ENCODE data around the gene KLC1. TPM values are rescaled to one million over a fixed set of nuclear protein-coding genes. Genes with fewer than 3 reads are reported as not detected.

KLC1 gene
- total and polyA plus RNA-seq, 10 of the 15 experiments (the other 5 are each of a cell fraction or from before 2014, with no cell fraction given), result 5.5 to 137 (median 76.1) TPM

- TF ChIP-seq TAF1 (IDR thresholded peaks at IDR 0.05; ENCODE audit: borderline replicate concordance, low read depth, low read length) (no peak), MAX (IDR thresholded peaks at IDR 0.05; ENCODE audit: low read depth, low read length) (no peak), ZNF217 (IDR thresholded peaks at IDR 0.05) (no peak), ZNF207 (IDR thresholded peaks at IDR 0.05; ENCODE audit: borderline replicate concordance) (no peak), POLR2A (IDR thresholded peaks at IDR 0.05; ENCODE audit: low read depth, low read length) (no peak), CREB1 (IDR thresholded peaks at IDR 0.05; ENCODE audit: low read depth) (no peak), NR2C1 (IDR thresholded peaks at IDR 0.05) (no peak), RAD21 (IDR thresholded peaks at IDR 0.05; ENCODE audit: insufficient read depth, low read depth, low read length) (no peak), PBX3 (IDR thresholded peaks at IDR 0.05; ENCODE audit: insufficient replicate concordance, low read depth, low read length) (no peak), FOS (IDR thresholded peaks at IDR 0.05; ENCODE audit: borderline replicate concordance, extremely low read depth, insufficient read length) (no peak), SMARCA5 (IDR thresholded peaks at IDR 0.05) (no peak)
- Histone ChIP-seq H2AFZ (ENCODE audit: control insufficient read depth, low read depth, low read length) (no peak overlapping the region), H3K36me3 (ENCODE audit: control insufficient read depth in 2 of 2, insufficient read depth in 2 of 2, low read length in 1 of 2) (peaks cover 4 to 8% of the 10 kb centered on the region in 2 experiments), H3K9ac (ENCODE audit: control insufficient read depth, insufficient read depth, low read length) (no peak overlapping the region), H4K20me1 (ENCODE audit: control insufficient read depth, insufficient read depth) (peaks cover 3% of the 10 kb centered on the region; the same call in 1 of the 2 replicates), H3K4me2 (ENCODE audit: control insufficient read depth, insufficient read depth) (no peak overlapping the region), H3K79me2 (ENCODE audit: control insufficient read depth, insufficient read depth, low read length) (peaks cover 39% of the 10 kb centered on the region), H3K27ac (ENCODE audit: control insufficient read depth, insufficient read depth) (no peak overlapping the region), H3K4me1 (ENCODE audit: control insufficient read depth, insufficient read depth, low read length) (no peaks in the 10 kb centered on the region), H3K4me3 (no peak overlapping the region), H3K9me3 (replicated peaks; ENCODE audit: control insufficient read depth, insufficient read depth, low read length) (no peaks in the 10 kb centered on the region), H3K27me3 (replicated peaks in 1 of 2; ENCODE audit: control insufficient read depth in 2 of 2, insufficient read depth in 2 of 2, low read length in 1 of 2) (no peaks in the 10 kb centered on the region)
- FAIRE-seq, result no peak
- RAD21 ChIA-PET (ENCODE audit: unreplicated experiment), result interaction anchor here (0.7 kb wide), 1 partner anchor 224 kb away, joined by 3 read pairs; no protein-coding TSS in a partner anchor
- 98% methylated on average over 3 of the region's 3 CpGs for WGBS (ENCODE audit: insufficient coverage, insufficient replicate concordance, low lambda C conversion rate, missing lambda C conversion rate)
- no peak for ATAC-seq
- SMC1A ChIA-PET (ENCODE audit: uncharacterized antibody, unreplicated experiment), result no interaction called here
- no peak for DNase-seq (ENCODE audit: low read depth, low spot score)
- intact Hi-C loops (cut with micrococcal nuclease; ENCODE audit: unreplicated experiment), result no loop called here
- BruUV-seq (replicated peaks), result no TSS peak
- in situ Hi-C loops (cut with MboI), result no loop called here
- CTCF ChIA-PET, result interaction anchor here (0.6 to 1.8 kb wide), 2 partner anchors 31 to 139 kb away, joined by 4 read pairs; no protein-coding TSS in a partner anchor
- POLR2A ChIA-PET, result interaction anchor here (0.7 to 1.2 kb wide), 2 partner anchors 10 to 140 kb away, joined by 3 to 7 read pairs; no protein-coding TSS in a partner anchor
Measured at GRCh38 chr14:103649001-103649400, 20.0 kb downstream of the KLC1 start.

All from GM12878 (cell line).